ENCODE results near the gene PARP6. TPM values are rescaled to one million over a fixed set of nuclear protein-coding genes. Genes with fewer than 3 reads are reported as not detected.

Gene PARP6
- 100 to 1,000 TPM in 4 of 5 experiments, 10 to 100 TPM in 1; 75.8 to 129 (median 127) TPM for total RNA-seq
- polyA plus RNA-seq, result 10 to 100 TPM; 19.7 to 41.6 TPM
- 80.5 reads per million, percentile 80 among the genes with 10 or more reads in this experiment for total RNA-seq

GRCh38 chr15:72272213-72272996 lies at the start of gene PARP6:
TSS of gene PARP6 (minus strand) at chr15:72272554. CDS start at chr15:72267477, 5,077 bp downstream.
- POLR2A ChIA-PET, result interaction anchor here (1.1 to 3.5 kb wide), 6 partner anchors 29 to 103 kb away, joined by 4 to 38 read pairs (median 9); partner anchors contain the start of genes HEXA and PKM
- intact Hi-C loops (cut with micrococcal nuclease), result loop anchor here (1.0 kb wide), 14 partner anchors 34 to 779 kb away; partner anchors contain the start of genes ADPGK (in 2 of the 2), MYO9A (in 2 of the 2), PKM (in 2 of the 2) and SENP8 (in 2 of the 2)
- H3K27me3 ChIP-seq (ENCODE audit: control insufficient read depth in 2 of 2, insufficient read depth in 2 of 2, low read length in 2 of 2), result no peaks in the 10 kb centered on the region
- peak within 1 kb of the TSS; percentile 90 for H3K27ac ChIP-seq (ENCODE audit: low read depth, low read length)
- CTCF ChIA-PET, result interaction anchor here (0.8 to 1.9 kb wide), 3 partner anchors 21 to 46 kb away, joined by 3 to 9 read pairs (median 4); partner anchors contain the start of gene PKM
- no peaks in the 10 kb centered on the region for H3K9me3 ChIP-seq (ENCODE audit: control insufficient read depth in 2 of 3, low read length in 3 of 3)
- Mint-ChIP-seq H3K4me1 (peaks cover 24 to 53% (median 44%) of the 10 kb centered on the region in 7 donors), H3K9me3 (no peaks in the 10 kb centered on the region), H3K4me3 (peak within 1 kb of the TSS; percentile 87 to 95 (median 90)), H3K27me3 (no peaks in the 10 kb centered on the region), H3K27ac (peak within 1 kb of the TSS; percentile 87 to 96 (median 93)), H3K36me3 (peaks cover 4 to 10% (median 5%) of the 10 kb centered on the region in 5 donors)
- H3K36me3 ChIP-seq (ENCODE audit: control insufficient read depth in 2 of 3, insufficient read depth in 3 of 3, low read length in 3 of 3), result peaks cover under 1 to 7% (median 1%) of the 10 kb centered on the region in 3 experiments
- ATAC-seq, result peak; percentile 96
- DNase-seq, result peak; percentile 94 to 100 (median 99)
- H3K4me3 ChIP-seq (ENCODE audit: low read length), result peak within 1 kb of the TSS; percentile 71
- peaks cover 18 to 25% of the 10 kb centered on the region in 2 donors for H3K4me1 ChIP-seq (ENCODE audit: control insufficient read depth in 2 of 2, insufficient read depth in 2 of 2, low read length in 2 of 2)

GRCh38 chr15:72319985-72320671 lies 47.8 kb upstream of the PARP6 start, which contains the start of gene CELF6:
TSS of gene CELF6 (minus strand) at chr15:72320157. CDS start at chr15:72319874, 283 bp downstream.
- Histone ChIP-seq H3K4me1 (ENCODE audit: control insufficient read depth in 2 of 2, insufficient read depth in 2 of 2, low read length in 2 of 2) (peaks cover 7 to 10% of the 10 kb centered on the region in 2 donors), H3K9me3 (ENCODE audit: control insufficient read depth in 2 of 3, low read length in 3 of 3) (peaks cover 0 to 4% (median 0%) of the 10 kb centered on the region in 3 experiments), H3K27me3 (ENCODE audit: control insufficient read depth in 2 of 2, insufficient read depth in 2 of 2, low read length in 2 of 2) (no peaks in the 10 kb centered on the region), H3K36me3 (ENCODE audit: control insufficient read depth in 2 of 3, insufficient read depth in 3 of 3, low read length in 3 of 3) (no peaks in the 10 kb centered on the region), H3K27ac (ENCODE audit: low read depth, low read length) (no peak within 1 kb of the TSS), H3K4me3 (ENCODE audit: low read length) (peak within 1 kb of the TSS; percentile 57)
- DNase-seq (peak; percentile 56 to 88 (median 65)), ATAC-seq (peak; percentile 92)
- intact Hi-C loops (cut with micrococcal nuclease), result loop anchor here (1.0 to 10.0 kb wide), 6 partner anchors 48 to 465 kb away; partner anchors contain the start of genes ADPGK (in 1 of the 2), ARIH1 (in 1 of the 2), MYO9A (in 1 of the 2) and PARP6 (in 1 of the 2)
- peaks cover 0 to 34% (median 0%) of the 10 kb centered on the region in 5 donors for H3K27me3 Mint-ChIP-seq
- ChIA-PET POLR2A (interaction anchor here (0.7 kb wide), 1 partner anchor 1837 kb away, joined by 3 read pairs; no protein-coding TSS in a partner anchor), CTCF (no interaction called here)
- H3K36me3 Mint-ChIP-seq, result peaks cover 8 to 16% (median 13%) of the 10 kb centered on the region in 5 donors
- peak within 1 kb of the TSS; percentile 78 to 90 (median 86) for H3K4me3 Mint-ChIP-seq
- peaks cover 0 to 17% (median 7%) of the 10 kb centered on the region in 11 donors for H3K9me3 Mint-ChIP-seq
- H3K4me1 Mint-ChIP-seq, result peaks cover 20 to 25% (median 21%) of the 10 kb centered on the region in 7 donors
- H3K27ac Mint-ChIP-seq, result peak within 1 kb of the TSS; percentile 9 to 91 (median 76)

GRCh38 chr15:72319360-72319984 lies 47.1 kb upstream of the PARP6 start:
- DNase-seq (peak; percentile 9 to 77 (median 42)), ATAC-seq (peak; percentile 63)
- Histone ChIP-seq H3K27me3 (ENCODE audit: control insufficient read depth in 2 of 2, insufficient read depth in 2 of 2, low read length in 2 of 2) (no peaks in the 10 kb centered on the region), H3K36me3 (ENCODE audit: control insufficient read depth in 2 of 3, insufficient read depth in 3 of 3, low read length in 3 of 3) (no peaks in the 10 kb centered on the region), H3K27ac (ENCODE audit: low read depth, low read length) (no peak overlapping the region), H3K4me1 (ENCODE audit: control insufficient read depth in 2 of 2, insufficient read depth in 2 of 2, low read length in 2 of 2) (peaks cover 7 to 10% of the 10 kb centered on the region in 2 donors), H3K4me3 (ENCODE audit: low read length) (no peak overlapping the region), H3K9me3 (ENCODE audit: control insufficient read depth in 2 of 3, low read length in 3 of 3) (peaks cover 0 to 4% (median 0%) of the 10 kb centered on the region in 3 experiments)
- intact Hi-C loops (cut with micrococcal nuclease), result loop anchor here (1.0 to 10.0 kb wide), 4 partner anchors 47 to 465 kb away; partner anchors contain the start of genes ADPGK (in 1 of the 2), ARIH1 (in 1 of the 2) and PARP6 (in 1 of the 2)
- Mint-ChIP-seq H3K4me3 (peak overlapping the region; percentile 63 to 85 (median 73)), H3K36me3 (peaks cover 6 to 12% (median 7%) of the 10 kb centered on the region in 5 donors), H3K9me3 (peaks cover 0 to 10% (median 6%) of the 10 kb centered on the region in 11 donors), H3K27ac (peak overlapping the region in 7 of 9 donors; percentile 9 to 91 (median 51)), H3K4me1 (peaks cover 20 to 25% (median 21%) of the 10 kb centered on the region in 7 donors), H3K27me3 (peaks cover 0 to 34% (median 0%) of the 10 kb centered on the region in 5 donors)
- CTCF ChIA-PET, result no interaction called here
- POLR2A ChIA-PET, result interaction anchor here (0.7 kb wide), 1 partner anchor 1837 kb away, joined by 3 read pairs; no protein-coding TSS in a partner anchor

GRCh38 chr15:72318408-72318942 lies 46.1 kb upstream of the PARP6 start:
- H3K36me3 Mint-ChIP-seq, result peaks cover 0 to 2% (median 0%) of the 10 kb centered on the region in 5 donors
- Histone ChIP-seq H3K27me3 (ENCODE audit: control insufficient read depth in 2 of 2, insufficient read depth in 2 of 2, low read length in 2 of 2) (no peaks in the 10 kb centered on the region), H3K36me3 (ENCODE audit: control insufficient read depth in 2 of 3, insufficient read depth in 3 of 3, low read length in 3 of 3) (no peaks in the 10 kb centered on the region), H3K4me3 (ENCODE audit: low read length) (no peak overlapping the region), H3K9me3 (ENCODE audit: control insufficient read depth in 2 of 3, low read length in 3 of 3) (no peaks in the 10 kb centered on the region), H3K4me1 (ENCODE audit: control insufficient read depth in 2 of 2, insufficient read depth in 2 of 2, low read length in 2 of 2) (peaks cover 7 to 10% of the 10 kb centered on the region in 2 donors), H3K27ac (ENCODE audit: low read depth, low read length) (no peak overlapping the region)
- intact Hi-C loops (cut with micrococcal nuclease), result loop anchor here (10.0 kb wide), 3 partner anchors 156 to 466 kb away; partner anchors contain the start of genes ADPGK (in 1 of the 2) and ARIH1 (in 1 of the 2)
- ChIA-PET POLR2A (no interaction called here), CTCF (interaction anchor here (1.0 kb wide), 1 partner anchor 88 kb away, joined by 3 read pairs; no protein-coding TSS in a partner anchor)
- no peak for DNase-seq
- H3K4me1 Mint-ChIP-seq, result peaks cover 18 to 23% (median 20%) of the 10 kb centered on the region in 7 donors
- ATAC-seq, result no peak
- H3K4me3 Mint-ChIP-seq, result peak overlapping the region; percentile 63 to 85 (median 73)
- H3K27me3 Mint-ChIP-seq, result peaks cover 0 to 34% (median 0%) of the 10 kb centered on the region in 5 donors
- peak overlapping the region in 5 of 9 donors; percentile 2 to 91 (median 51) for H3K27ac Mint-ChIP-seq
- H3K9me3 Mint-ChIP-seq, result peaks cover 0 to 7% (median 0%) of the 10 kb centered on the region in 11 donors

GRCh38 chr15:72315706-72316370 lies 43.5 kb upstream of the PARP6 start:
- H3K4me3 Mint-ChIP-seq, result no peak overlapping the region
- peaks cover 6% of the 10 kb centered on the region in 2 donors for H3K4me1 ChIP-seq (ENCODE audit: control insufficient read depth in 2 of 2, insufficient read depth in 2 of 2, low read length in 2 of 2)
- no peak overlapping the region for H3K4me3 ChIP-seq (ENCODE audit: low read length)
- H3K27ac ChIP-seq (ENCODE audit: low read depth, low read length), result no peak overlapping the region
- DNase-seq (no peak), ATAC-seq (no peak)
- intact Hi-C loops (cut with micrococcal nuclease), result loop anchor here (10.0 kb wide), 3 partner anchors 159 to 469 kb away; partner anchors contain the start of genes ADPGK (in 1 of the 2) and ARIH1 (in 1 of the 2)
- CTCF ChIA-PET, result interaction anchor here (1.0 kb wide), 1 partner anchor 221 kb away, joined by 3 read pairs; no protein-coding TSS in a partner anchor
- peaks cover 0 to 32% (median 0%) of the 10 kb centered on the region in 5 donors for H3K27me3 Mint-ChIP-seq
- POLR2A ChIA-PET, result no interaction called here
- H3K36me3 ChIP-seq (ENCODE audit: control insufficient read depth in 2 of 3, insufficient read depth in 3 of 3, low read length in 3 of 3), result no peaks in the 10 kb centered on the region
- peaks cover 0 to 7% (median 0%) of the 10 kb centered on the region in 11 donors for H3K9me3 Mint-ChIP-seq
- no peaks in the 10 kb centered on the region for H3K9me3 ChIP-seq (ENCODE audit: control insufficient read depth in 2 of 3, low read length in 3 of 3)
- H3K27me3 ChIP-seq (ENCODE audit: control insufficient read depth in 2 of 2, insufficient read depth in 2 of 2, low read length in 2 of 2), result no peaks in the 10 kb centered on the region
- H3K36me3 Mint-ChIP-seq, result no peaks in the 10 kb centered on the region
- H3K27ac Mint-ChIP-seq, result no peak overlapping the region
- peaks cover 15 to 20% (median 17%) of the 10 kb centered on the region in 7 donors for H3K4me1 Mint-ChIP-seq

Measured in naive thymus-derived CD4-positive, alpha-beta T cell (primary cell).